HepG2 (cell line): Measurements from ENCODE around the gene PRPF18. TPM values are rescaled to one million over a fixed set of nuclear protein-coding genes. Genes with fewer than 3 reads are reported as not detected.

Experiments
- DPF2 ChIP-seq: sonication (generic); formaldehyde crosslinking; IDR thresholded peaks from 2 replicates; pipeline ENCODE4 v1.4.0; 2020; ENCODE audit warnings: mild to moderate bottlenecking, low read depth, missing genetic modification reagents, borderline replicate concordance
- FOXC1 ChIP-seq: sonication (generic); formaldehyde crosslinking; IDR thresholded peaks from 2 replicates; pipeline ENCODE4 v1.8.0; 2022; ENCODE audit warnings: mild to moderate bottlenecking, missing genetic modification reagents, borderline replicate concordance
- FOXJ3 ChIP-seq: sonication (generic); formaldehyde crosslinking; IDR thresholded peaks from 2 replicates; pipeline ENCODE4 v1.4.0; 2020; ENCODE audit warnings: missing genetic modification reagents, mild to moderate bottlenecking, borderline replicate concordance
- MYC ChIP-seq: sonication (generic); formaldehyde crosslinking; IDR thresholded peaks from 2 replicates; pipeline ENCODE4 v1.9.0; 2021; ENCODE audit warnings: missing genetic modification reagents, borderline replicate concordance
- NR2F6 ChIP-seq, 2 experiments: IDR thresholded peaks; 2 replicates each; pipeline ENCODE4 v1.6.1; 2016; ENCODE audit warnings: antibody characterized with exemption in 1 of 2, mild to moderate bottlenecking in 1 of 2
- POLR2A ChIP-seq, 2 experiments: IDR thresholded peaks; 2 replicates each; pipeline ENCODE4 v1.6.1; 2011; ENCODE audit warnings: low read depth in 2 of 2, low read length in 2 of 2, mild to moderate bottlenecking in 1 of 2, moderate library complexity in 1 of 2; ENCODE audit not compliant: insufficient read depth in 1 of 2
- SETDB1 ChIP-seq: sonication (generic); formaldehyde crosslinking; IDR thresholded peaks from 2 replicates; pipeline ENCODE4 v1.5.1; 2020; ENCODE audit warnings: missing genetic modification reagents, mild to moderate bottlenecking, borderline replicate concordance
- YY1 ChIP-seq: IDR thresholded peaks from 2 replicates; pipeline ENCODE4 v1.6.1; 2011; ENCODE audit warnings: low read length, low read depth, moderate library complexity, mild to moderate bottlenecking; ENCODE audit not compliant: insufficient read depth, insufficient replicate concordance
- ZBTB8A ChIP-seq: sonication (generic); formaldehyde crosslinking; IDR thresholded peaks from 2 replicates; pipeline ENCODE4 v1.4.0; 2020; ENCODE audit warnings: mild to moderate bottlenecking, low read depth, missing genetic modification reagents, borderline replicate concordance
- ZIK1 ChIP-seq: sonication (generic); formaldehyde crosslinking; IDR thresholded peaks from 2 replicates; pipeline ENCODE4 v1.5.0; 2020; ENCODE audit warnings: mild to moderate bottlenecking, low read depth, missing genetic modification reagents, borderline replicate concordance
- ZNF333 ChIP-seq: sonication (generic); formaldehyde crosslinking; IDR thresholded peaks from 2 replicates; pipeline ENCODE4 v1.4.0; 2020; ENCODE audit warnings: mild to moderate bottlenecking, missing genetic modification reagents, borderline replicate concordance
- ZNF670 ChIP-seq: sonication (generic); formaldehyde crosslinking; IDR thresholded peaks from 2 replicates; pipeline ENCODE4 v1.8.0; 2022; ENCODE audit warnings: mild to moderate bottlenecking, missing genetic modification reagents, borderline replicate concordance
- ZNF816 ChIP-seq: sonication (generic); formaldehyde crosslinking; IDR thresholded peaks from 2 replicates; pipeline ENCODE4 v1.8.0; 2022; ENCODE audit warnings: missing genetic modification reagents, mild to moderate bottlenecking, borderline replicate concordance
- ZNF891 ChIP-seq: sonication (generic); formaldehyde crosslinking; IDR thresholded peaks from 2 replicates; pipeline ENCODE4 v1.5.0; 2020; ENCODE audit warnings: mild to moderate bottlenecking, missing genetic modification reagents
- polyA plus RNA-seq, 8 experiments: library from polyadenylated mRNA; depleted of rRNA in 3 of 8; stranded (reverse) in 7 of 8; unstranded in 1 of 8; fragments of >200 nt; fragmentation: Illumina TruSeq in 4 of 8; extraction: Trizol in 4 of 8; gene quantifications; 2 replicates each; pipeline versions ENCODE4 v1.2.1 to v1.2.3, GENCODE V29; 2011 to 2016; ENCODE audit warnings: low read depth in 4 of 8, missing spikeins in 1 of 8, mixed read lengths in 1 of 8; ENCODE audit not compliant: insufficient read depth in 1 of 8
- total RNA-seq, 5 experiments: library from RNA; depleted of rRNA; stranded (reverse); fragments of >200 nt; fragmentation: Illumina TruSeq; extraction: Trizol; gene quantifications; 2 replicates each; pipeline ENCODE4 v1.2.3, GENCODE V29; 2016; ENCODE audit warnings: low read depth in 1 of 5
- TF ChIP-seq, protein P1 (sequence below): sonication (generic); formaldehyde crosslinking; conservative IDR thresholded peaks from 2 replicates; pipeline ENCODE4 v1.4.0; 2020; ENCODE audit warnings: missing genetic modification reagents
- TF ChIP-seq, protein P2 (sequence below): sonication (generic); formaldehyde crosslinking; IDR thresholded peaks from 2 replicates; pipeline ENCODE4 v1.4.0; 2020; ENCODE audit warnings: missing genetic modification reagents, low read depth, mild to moderate bottlenecking, borderline replicate concordance
- TF ChIP-seq, protein P3 (sequence below): sonication (generic); formaldehyde crosslinking; IDR thresholded peaks from 2 replicates; pipeline ENCODE4 v1.5.0; 2020; ENCODE audit warnings: mild to moderate bottlenecking, missing genetic modification reagents
- TF ChIP-seq, protein P4 (sequence below): sonication (generic); formaldehyde crosslinking; IDR thresholded peaks from 2 replicates; pipeline ENCODE4 v1.4.0; 2020; ENCODE audit warnings: missing genetic modification reagents

PRPF18 gene
- total and polyA plus RNA-seq, 2 of the 13 experiments (the other 11 are each of a cell fraction or from before 2014, with no cell fraction given), result 6.1 to 17.2 TPM

DNA sequence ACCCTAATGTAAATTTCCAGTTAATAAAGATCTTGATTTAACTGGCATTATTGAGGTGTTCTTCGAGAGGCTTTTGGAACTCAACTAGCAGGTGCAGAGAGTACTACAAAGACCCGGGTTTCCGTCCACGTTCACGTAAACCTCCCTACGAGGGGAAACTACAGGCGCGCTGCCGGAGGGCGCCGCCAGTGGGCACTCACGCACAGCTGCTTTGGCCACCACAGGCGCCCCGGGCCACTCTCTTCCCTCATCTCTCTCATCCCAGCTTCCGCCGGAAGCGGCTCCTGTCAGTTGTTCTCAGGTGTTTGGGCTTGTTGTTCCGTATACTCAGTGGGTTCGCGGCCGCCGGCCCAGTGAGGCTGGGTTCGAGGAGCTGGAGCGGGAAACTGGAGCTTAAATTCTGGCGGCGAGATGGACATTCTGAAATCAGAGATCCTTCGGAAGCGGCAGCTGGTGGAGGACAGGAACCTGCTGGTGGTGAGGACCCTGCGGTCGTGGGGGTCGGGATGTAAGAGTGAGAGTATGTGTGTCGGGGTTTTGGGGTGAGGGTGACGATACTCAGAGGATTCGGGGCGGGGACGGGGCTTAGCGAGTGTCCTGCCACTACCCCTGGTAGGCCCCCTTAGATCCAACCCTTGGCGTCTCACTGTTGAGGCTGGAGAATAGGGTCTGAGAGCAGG, at the start of gene PRPF18 (continued):
- TF ChIP-seq, protein P1, sequence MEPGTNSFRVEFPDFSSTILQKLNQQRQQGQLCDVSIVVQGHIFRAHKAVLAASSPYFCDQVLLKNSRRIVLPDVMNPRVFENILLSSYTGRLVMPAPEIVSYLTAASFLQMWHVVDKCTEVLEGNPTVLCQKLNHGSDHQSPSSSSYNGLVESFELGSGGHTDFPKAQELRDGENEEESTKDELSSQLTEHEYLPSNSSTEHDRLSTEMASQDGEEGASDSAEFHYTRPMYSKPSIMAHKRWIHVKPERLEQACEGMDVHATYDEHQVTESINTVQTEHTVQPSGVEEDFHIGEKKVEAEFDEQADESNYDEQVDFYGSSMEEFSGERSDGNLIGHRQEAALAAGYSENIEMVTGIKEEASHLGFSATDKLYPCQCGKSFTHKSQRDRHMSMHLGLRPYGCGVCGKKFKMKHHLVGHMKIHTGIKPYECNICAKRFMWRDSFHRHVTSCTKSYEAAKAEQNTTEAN (CRISPR knock-in tag), result no peak
- TF ChIP-seq, protein P2, sequence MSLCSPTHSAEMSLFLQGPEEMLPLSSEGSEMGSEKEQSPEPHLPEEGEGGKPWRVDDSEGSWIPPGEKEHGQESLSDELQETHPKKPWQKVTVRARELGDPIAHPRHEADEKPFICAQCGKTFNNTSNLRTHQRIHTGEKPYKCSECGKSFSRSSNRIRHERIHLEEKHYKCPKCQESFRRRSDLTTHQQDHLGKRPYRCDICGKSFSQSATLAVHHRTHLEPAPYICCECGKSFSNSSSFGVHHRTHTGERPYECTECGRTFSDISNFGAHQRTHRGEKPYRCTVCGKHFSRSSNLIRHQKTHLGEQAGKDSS (CRISPR knock-in tag), result no peak
- TF ChIP-seq NR2F6 (IDR thresholded peaks at IDR 0.05) (peak; percentile 26; the same call in 1 of the 2 replicates), NR2F6 (CRISPR knock-in tag; IDR thresholded peaks at IDR 0.05) (no peak), ZNF670 (CRISPR knock-in tag) (peak; percentile 90; the same call in 1 of the 2 replicates), FOXC1 (peak; percentile 23; the same call in 1 of the 2 replicates), ZNF891 (CRISPR knock-in tag) (no peak), MYC (CRISPR knock-in tag) (peak; percentile 32; the same call in 1 of the 2 replicates), ZIK1 (CRISPR knock-in tag) (no peak), SETDB1 (no peak), POLR2A (IDR thresholded peaks at IDR 0.05; ENCODE audit: insufficient read depth in 1 of 2, low read depth in 2 of 2, low read length in 2 of 2) (peak; percentile 71), DPF2 (CRISPR knock-in tag) (no peak), ZNF333 (CRISPR knock-in tag) (no peak), FOXJ3 (CRISPR knock-in tag) (no peak; the same call in 1 of the 2 replicates), ZNF816 (CRISPR knock-in tag) (peak; percentile 86; the same call in 1 of the 2 replicates), ZBTB8A (CRISPR knock-in tag) (no peak), YY1 (peak; percentile 73)
- TF ChIP-seq, protein P3, sequence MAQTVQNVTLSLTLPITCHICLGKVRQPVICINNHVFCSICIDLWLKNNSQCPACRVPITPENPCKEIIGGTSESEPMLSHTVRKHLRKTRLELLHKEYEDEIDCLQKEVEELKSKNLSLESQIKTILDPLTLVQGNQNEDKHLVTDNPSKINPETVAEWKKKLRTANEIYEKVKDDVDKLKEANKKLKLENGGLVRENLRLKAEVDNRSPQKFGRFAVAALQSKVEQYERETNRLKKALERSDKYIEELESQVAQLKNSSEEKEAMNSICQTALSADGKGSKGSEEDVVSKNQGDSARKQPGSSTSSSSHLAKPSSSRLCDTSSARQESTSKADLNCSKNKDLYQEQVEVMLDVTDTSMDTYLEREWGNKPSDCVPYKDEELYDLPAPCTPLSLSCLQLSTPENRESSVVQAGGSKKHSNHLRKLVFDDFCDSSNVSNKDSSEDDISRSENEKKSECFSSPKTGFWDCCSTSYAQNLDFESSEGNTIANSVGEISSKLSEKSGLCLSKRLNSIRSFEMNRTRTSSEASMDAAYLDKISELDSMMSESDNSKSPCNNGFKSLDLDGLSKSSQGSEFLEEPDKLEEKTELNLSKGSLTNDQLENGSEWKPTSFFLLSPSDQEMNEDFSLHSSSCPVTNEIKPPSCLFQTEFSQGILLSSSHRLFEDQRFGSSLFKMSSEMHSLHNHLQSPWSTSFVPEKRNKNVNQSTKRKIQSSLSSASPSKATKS (CRISPR knock-in tag), result no peak
- TF ChIP-seq, protein P4, sequence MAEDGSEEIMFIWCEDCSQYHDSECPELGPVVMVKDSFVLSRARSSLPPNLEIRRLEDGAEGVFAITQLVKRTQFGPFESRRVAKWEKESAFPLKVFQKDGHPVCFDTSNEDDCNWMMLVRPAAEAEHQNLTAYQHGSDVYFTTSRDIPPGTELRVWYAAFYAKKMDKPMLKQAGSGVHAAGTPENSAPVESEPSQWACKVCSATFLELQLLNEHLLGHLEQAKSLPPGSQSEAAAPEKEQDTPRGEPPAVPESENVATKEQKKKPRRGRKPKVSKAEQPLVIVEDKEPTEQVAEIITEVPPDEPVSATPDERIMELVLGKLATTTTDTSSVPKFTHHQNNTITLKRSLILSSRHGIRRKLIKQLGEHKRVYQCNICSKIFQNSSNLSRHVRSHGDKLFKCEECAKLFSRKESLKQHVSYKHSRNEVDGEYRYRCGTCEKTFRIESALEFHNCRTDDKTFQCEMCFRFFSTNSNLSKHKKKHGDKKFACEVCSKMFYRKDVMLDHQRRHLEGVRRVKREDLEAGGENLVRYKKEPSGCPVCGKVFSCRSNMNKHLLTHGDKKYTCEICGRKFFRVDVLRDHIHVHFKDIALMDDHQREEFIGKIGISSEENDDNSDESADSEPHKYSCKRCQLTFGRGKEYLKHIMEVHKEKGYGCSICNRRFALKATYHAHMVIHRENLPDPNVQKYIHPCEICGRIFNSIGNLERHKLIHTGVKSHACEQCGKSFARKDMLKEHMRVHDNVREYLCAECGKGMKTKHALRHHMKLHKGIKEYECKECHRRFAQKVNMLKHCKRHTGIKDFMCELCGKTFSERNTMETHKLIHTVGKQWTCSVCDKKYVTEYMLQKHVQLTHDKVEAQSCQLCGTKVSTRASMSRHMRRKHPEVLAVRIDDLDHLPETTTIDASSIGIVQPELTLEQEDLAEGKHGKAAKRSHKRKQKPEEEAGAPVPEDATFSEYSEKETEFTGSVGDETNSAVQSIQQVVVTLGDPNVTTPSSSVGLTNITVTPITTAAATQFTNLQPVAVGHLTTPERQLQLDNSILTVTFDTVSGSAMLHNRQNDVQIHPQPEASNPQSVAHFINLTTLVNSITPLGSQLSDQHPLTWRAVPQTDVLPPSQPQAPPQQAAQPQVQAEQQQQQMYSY (CRISPR knock-in tag), result no peak
